Adrenal gland (tissue), 12 donors: ENCODE measurements around the gene CRAT. TPM values are rescaled to one million over a fixed set of nuclear protein-coding genes. Genes with fewer than 3 reads are reported as not detected.

ENCODE experiments used
- DNase-seq, 7 donors: peaks; one replicate each; pipeline ENCODE4 v3.0.0-alpha.2; 2019 to 2020
- H3K27ac ChIP-seq, 5 donors: fragments of 200-600 bp; sonication (generic) in 4 of 5; 1 replicate in 3 of 5; 2 replicates in 2 of 5; pipeline versions ENCODE4 v1.5.1 to v1.8.0; 2016 to 2020; ENCODE audit warnings: mild to moderate bottlenecking in 1 of 5
- H3K27me3 ChIP-seq: fragments of 200-600 bp; 2 replicates; pipeline ENCODE4 v1.8.0; 2021
- H3K36me3 ChIP-seq, 2 donors: fragments of 200-600 bp; replicated peaks in 1 of 2; 1 replicate in 1 of 2; 2 replicates in 1 of 2; pipeline versions ENCODE4 v1.5.1 to v1.8.0; 2018 to 2022
- H3K4me1 ChIP-seq, 2 donors: fragments of 200-600 bp; replicated peaks in 1 of 2; 1 replicate in 1 of 2; 2 replicates in 1 of 2; pipeline versions ENCODE4 v1.5.1 to v1.8.0; 2018 to 2021
- H3K4me3 ChIP-seq, 4 donors: fragments of 200-600 bp; sonication (generic) in 3 of 4; one replicate each; pipeline ENCODE4 v1.5.1; 2016 to 2018
- H3K9me3 ChIP-seq, 3 donors: fragments of 200-600 bp; sonication (generic) in 1 of 3; replicated peaks in 1 of 3; 1 replicate in 2 of 3; 2 replicates in 1 of 3; pipeline versions ENCODE4 v1.5.1 to v1.8.0; 2016 to 2021
- CTCF ChIP-seq, 6 experiments: fragments of 450-650 bp in 4 of 6; fragments of 200-600 bp in 2 of 6; sonication (generic) in 1 of 6; IDR thresholded peaks; 1 replicate in 5 of 6; 2 replicates in 1 of 6; pipeline versions ENCODE4 v1.5.1 to v1.8.0; 2016 to 2021; ENCODE audit warnings: antibody characterized with exemption in 6 of 6, mild to moderate bottlenecking in 2 of 6, moderate library complexity in 1 of 6
- POLR2A ChIP-seq, 2 donors: fragments of 450-650 bp; IDR thresholded peaks; one replicate each; pipeline ENCODE4 v1.6.1; 2017; ENCODE audit warnings: antibody characterized with exemption in 2 of 2, mild to moderate bottlenecking in 2 of 2, moderate library complexity in 1 of 2
- WGBS, 4 donors: extraction: QIAGEN DNeasy Blood & Tissue Kit in 2 of 4; methylation state at CpG; one replicate each; pipeline versions ENCODE4 v1.1.5 to v1.1.7; 2013 to 2017; 5-methylcytosine and 5-hydroxymethylcytosine counted together
- intact Hi-C, 2 donors: fragments of 100-400 bp; cut with DNase I; formaldehyde crosslinking; loops; one replicate each; pipeline versions ENCODE4 v1.14.1 to v1.15.0; 2022 to 2023
- polyA plus RNA-seq, 3 donors: library from polyadenylated mRNA; stranded (reverse); fragments of 200-250 nt in 2 of 3; fragments of 350-450 nt in 1 of 3; fragmentation: Illumina TruSeq in 1 of 3; extraction: RNeasy Lipid Tissue Mini Kit (QIAGEN cat#74804) in 1 of 3; gene quantifications; one replicate each; pipeline ENCODE4 v1.2.3, GENCODE V29; 2013 to 2014
- total RNA-seq, 9 donors: library from RNA; depleted of rRNA in 4 of 9; stranded (reverse); fragments of >200 nt in 4 of 9; fragments of 120-200 nt in 1 of 9; fragmentation: NEBNext Ultra II Directional in 1 of 9; extraction: Animal tissue kit (Norgen Biotek cat#: 25700) in 1 of 9; gene quantifications; one replicate each; pipeline versions ENCODE4 v1.1.0 to v1.2.4, GENCODE V29; 2013 to 2023
- donor health status: healthy with polysubstance abuse.
- donor health status: Bipolar disorder and iron deficiency.
- donor health status: DM: yes; HTN: yes; CAD: no.
- donor health status: DM: no; HTN: no; CAD: no.
- donor health status: DM: no; HTN: no; CAD: no.
- donor health status: DM: yes; HTN: yes; CAD: no.

Gene CRAT
- total and polyA plus RNA-seq, 12 donors, result 26.8 to 144 (median 91.2) TPM

GRCh38 chr9:129136446-129137035 lies 25.9 kb upstream of the CRAT start:
- H3K27me3 ChIP-seq, result no peaks in the 10 kb centered on the region
- 65 to 79% (median 74%) methylated on average over 11 to 16 of the region's 16 CpGs for WGBS, 4 donors
- peak overlapping the region in 2 of 5 donors; percentile 98 to 100 for H3K27ac ChIP-seq
- TF ChIP-seq CTCF (IDR thresholded peaks at IDR 0.05), result no peak
- TF ChIP-seq POLR2A (IDR thresholded peaks at IDR 0.05), result no peak
- no peaks in the 10 kb centered on the region for H3K9me3 ChIP-seq
- H3K4me3 ChIP-seq, result no peak overlapping the region
- intact Hi-C loops, result loop anchor here (5.0 to 10.0 kb wide), 3 partner anchors 36 to 598 kb away; no protein-coding TSS in a partner anchor
- peaks cover 36 to 45% of the 10 kb centered on the region in 2 donors for H3K4me1 ChIP-seq
- H3K36me3 ChIP-seq, result peaks cover 0 to 30% of the 10 kb centered on the region in 2 donors
- peak in 1 of 7 donors; percentile 45 for DNase-seq

GRCh38 chr9:129135476-129135875 lies 24.9 kb upstream of the CRAT start:
- intact Hi-C loops, result loop anchor here (5.0 to 10.0 kb wide), 3 partner anchors 37 to 599 kb away; no protein-coding TSS in a partner anchor
- WGBS, 4 donors, result 85 to 91% (median 87%) methylated on average over 6 of the region's 6 CpGs
- DNase-seq, result no peak
- TF ChIP-seq POLR2A (IDR thresholded peaks at IDR 0.05) (no peak), CTCF (IDR thresholded peaks at IDR 0.05) (no peak)
- Histone ChIP-seq H3K36me3 (peaks cover 0 to 33% of the 10 kb centered on the region in 2 donors), H3K4me3 (no peak overlapping the region), H3K4me1 (peaks cover 26 to 34% of the 10 kb centered on the region in 2 donors), H3K27ac (no peak overlapping the region), H3K27me3 (no peaks in the 10 kb centered on the region), H3K9me3 (no peaks in the 10 kb centered on the region)

- intact Hi-C loops, result loop anchor here in 1 of 2 donors (10.0 kb wide), 1 partner anchor 602 kb away; no protein-coding TSS in a partner anchor
- Histone ChIP-seq H3K27ac (peak overlapping the region in 1 of 5 donors; percentile 38), H3K36me3 (peaks cover 0 to 43% of the 10 kb centered on the region in 2 donors), H3K4me1 (peaks cover 4 to 12% of the 10 kb centered on the region in 2 donors), H3K4me3 (no peak overlapping the region), H3K9me3 (no peaks in the 10 kb centered on the region), H3K27me3 (no peaks in the 10 kb centered on the region)
- WGBS, 4 donors, result 80 to 89% (median 87%) methylated on average over 4 of the region's 4 CpGs
- DNase-seq, result no peak
- TF ChIP-seq POLR2A (IDR thresholded peaks at IDR 0.05) (no peak), CTCF (IDR thresholded peaks at IDR 0.05) (no peak)
Observed at GRCh38 chr9:129133082-129133481, 22.5 kb upstream of the CRAT start.

GRCh38 chr9:129131300-129132145 lies 20.9 kb upstream of the CRAT start:
- no peaks in the 10 kb centered on the region for H3K9me3 ChIP-seq
- peak; percentile 95 to 99 (median 96) for TF ChIP-seq CTCF (IDR thresholded peaks at IDR 0.05)
- no peak for TF ChIP-seq POLR2A (IDR thresholded peaks at IDR 0.05)
- intact Hi-C loops, result loop anchor here in 1 of 2 donors (10.0 kb wide), 1 partner anchor 603 kb away; no protein-coding TSS in a partner anchor
- H3K4me1 ChIP-seq, result peaks cover 0 to 7% of the 10 kb centered on the region in 2 donors
- peaks cover 0 to 39% of the 10 kb centered on the region in 2 donors for H3K36me3 ChIP-seq
- no peak overlapping the region for H3K4me3 ChIP-seq
- 36 to 41% (median 38%) methylated on average over 10 to 13 of the region's 13 CpGs for WGBS, 4 donors
- DNase-seq, result peak; percentile 73 to 93 (median 84)
- H3K27me3 ChIP-seq, result no peaks in the 10 kb centered on the region
- H3K27ac ChIP-seq, result no peak overlapping the region
